Body of pancreas (tissue), 4 donors: ENCODE measurements around the gene SP2.

ENCODE experiments used
- CTCF ChIP-seq, 7 experiments: fragments of 450-650 bp in 4 of 7; fragments of 200-600 bp in 3 of 7; sonication (generic) in 3 of 7; IDR thresholded peaks; one replicate each; pipeline ENCODE4 v1.5.1; 2016 to 2019; ENCODE audit warnings: antibody characterized with exemption in 7 of 7
- POLR2A ChIP-seq, 3 donors: fragments of 450-650 bp; IDR thresholded peaks; one replicate each; pipeline ENCODE4 v1.6.1; 2016; ENCODE audit warnings: antibody characterized with exemption in 3 of 3, mild to moderate bottlenecking in 2 of 3

GRCh38 chr17:47855737-47856136 is 40.3 kb upstream of the SP2 start:
- no peak for TF ChIP-seq CTCF (IDR thresholded peaks at IDR 0.05)
- TF ChIP-seq POLR2A (IDR thresholded peaks at IDR 0.05): no peak
